ENCODE measurements around the gene LY6G5C. TPM values are rescaled to one million over a fixed set of nuclear protein-coding genes. Genes with fewer than 3 reads are reported as not detected.
A peak's percentile ranks its signal among the peaks of the same experiment; 100 is the strongest.

The LY6G5C gene
- total RNA-seq, 4 donors from 2014 or later = 0.57 to 0.83 TPM; not detected in 2

- Histone ChIP-seq H3K27ac (no peak overlapping the region), H3K4me3 (no peak overlapping the region), H3K9me3 (no peaks in the 10 kb centered on the region), H3K36me3 (peaks cover 4 to 30% (median 7%) of the 10 kb centered on the region in 3 donors), H3K4me1 (peaks cover 0 to 20% (median 16%) of the 10 kb centered on the region in 3 donors), H3K27me3 (no peaks in the 10 kb centered on the region)
- intact Hi-C loops (cut with DNase I) = loop anchor here (5.0 kb wide), 1 partner anchor 90 kb away; no protein-coding TSS in a partner anchor
- no peak for TF ChIP-seq POLR2A (IDR thresholded peaks at IDR 0.05)
- no peak for TF ChIP-seq CTCF (IDR thresholded peaks at IDR 0.05)
- WGBS, 2 donors = 33 to 66% methylated on average over 6 of the region's 6 CpGs
- no peak for DNase-seq
These were observed 4.0 kb downstream of the LY6G5C start for GRCh38 chr6:31676904-31677303.

GRCh38 chr6:31676322-31676903 lies 4.5 kb downstream of the LY6G5C start:
- DNase-seq = no peak
- intact Hi-C loops (cut with DNase I) = loop anchor here (5.0 kb wide), 1 partner anchor 91 kb away; no protein-coding TSS in a partner anchor
- H3K36me3 ChIP-seq = peaks cover 9 to 35% (median 12%) of the 10 kb centered on the region in 3 donors
- no peaks in the 10 kb centered on the region for H3K9me3 ChIP-seq
- WGBS, 2 donors = 68 to 77% methylated on average over 4 of the region's 4 CpGs
- H3K4me1 ChIP-seq = peaks cover 0 to 15% (median 12%) of the 10 kb centered on the region in 3 donors
- H3K27me3 ChIP-seq = no peaks in the 10 kb centered on the region
- TF ChIP-seq POLR2A (IDR thresholded peaks at IDR 0.05) (no peak), CTCF (IDR thresholded peaks at IDR 0.05) (no peak)
- no peak overlapping the region for H3K27ac ChIP-seq
- no peak overlapping the region for H3K4me3 ChIP-seq

- Histone ChIP-seq H3K9me3 (no peaks in the 10 kb centered on the region), H3K4me3 (no peak within 1 kb of the TSS), H3K4me1 (peaks cover 8 to 29% (median 19%) of the 10 kb centered on the region in 3 donors), H3K36me3 (peaks cover 44 to 77% (median 50%) of the 10 kb centered on the region in 3 donors), H3K27me3 (no peaks in the 10 kb centered on the region), H3K27ac (no peak within 1 kb of the TSS)
- intact Hi-C loops (cut with DNase I) = no loop called here
- 60 to 83% methylated on average over 1 to 4 of the region's 8 CpGs for WGBS, 2 donors
- TF ChIP-seq POLR2A (IDR thresholded peaks at IDR 0.05) (no peak), CTCF (IDR thresholded peaks at IDR 0.05) (no peak)
- DNase-seq = no peak
These were observed 11.2 kb downstream of the LY6G5C start, which contains the start of gene LY6G5B for GRCh38 chr6:31669676-31670075. TSS of gene LY6G5B (plus strand) at chr6:31669976. CDS start at chr6:31670951, 975 bp downstream.

GRCh38 chr6:31666337-31666965 lies 14.4 kb downstream of the LY6G5C start:
- H3K9me3 ChIP-seq = no peaks in the 10 kb centered on the region
- H3K36me3 ChIP-seq = peaks cover 35 to 70% (median 44%) of the 10 kb centered on the region in 3 donors
- TF ChIP-seq POLR2A (IDR thresholded peaks at IDR 0.05) = no peak
- TF ChIP-seq CTCF (IDR thresholded peaks at IDR 0.05) = no peak
- intact Hi-C loops (cut with DNase I) = no loop called here
- WGBS, 2 donors = 1 to 5% methylated on average over 14 to 15 of the region's 15 CpGs
- H3K27ac ChIP-seq = peak overlapping the region; percentile 93 to 99 (median 99)
- H3K4me3 ChIP-seq = peak overlapping the region; percentile 84 to 92 (median 89)
- no peak for DNase-seq
- H3K4me1 ChIP-seq = peaks cover 19 to 61% (median 32%) of the 10 kb centered on the region in 3 donors
- H3K27me3 ChIP-seq = no peaks in the 10 kb centered on the region

Measured in esophagus squamous epithelium (tissue), 5 donors.